OCI-LY1 (cell line): Measurements from ENCODE around the gene KDM6B.

Experiments used
- CTCF ChIP-seq: fragments of 200-600 bp; sonication (generic), shearing (Covaris generic); IDR thresholded peaks from 2 replicates; pipeline ENCODE4 v1.5.1; 2017; ENCODE audit warnings: mild to moderate bottlenecking, antibody characterized with exemption, low read length, moderate library complexity, mixed read lengths
- EZH2 ChIP-seq: fragments of 200-600 bp; sonication (generic), shearing (Covaris generic); IDR thresholded peaks from 2 replicates; pipeline ENCODE4 v1.8.0; 2017; ENCODE audit warnings: borderline replicate concordance, mixed run types, mild to moderate bottlenecking, antibody characterized with exemption, low read length, moderate library complexity, mixed read lengths

GRCh38 chr17:7841915-7842379, 7.9 kb downstream of the KDM6B start:
- TF ChIP-seq CTCF, result no peak
- TF ChIP-seq EZH2, result no peak
